H7 (cell line): ENCODE data around the gene MRAS. TPM values are rescaled to one million over a fixed set of nuclear protein-coding genes. Genes with fewer than 3 reads are reported as not detected.
"Not testable (repeated sequence)": the region's sequence is repeated elsewhere in the genome, so short reads cannot be mapped to it uniquely, and the experiment has no call there.

Experiments
- DNase-seq: peaks from one replicate; pipeline ENCODE4 v3.0.0; 2012
- H3K27me3 ChIP-seq: 2 replicates; pipeline ENCODE4 v1.6.0; 2011; ENCODE audit warnings: mild to moderate bottlenecking, low read length; ENCODE audit not compliant: control insufficient read depth, insufficient read depth
- H3K36me3 ChIP-seq: replicated peaks from 2 replicates; pipeline ENCODE4 v1.5.1; 2011; ENCODE audit warnings: low read length; ENCODE audit not compliant: control insufficient read depth, insufficient read depth
- H3K4me3 ChIP-seq: 2 replicates; pipeline ENCODE4 v1.5.1; 2011; ENCODE audit warnings: low read depth, mild to moderate bottlenecking, control low read depth, low read length, moderate library complexity; ENCODE audit not compliant: insufficient read depth
- total RNA-seq: library from RNA; depleted of rRNA; stranded (reverse); fragments of >200 nt; shearing (Covaris generic); gene quantifications from 2 replicates; pipeline ENCODE4 v1.2.3, GENCODE V29; 2014

The MRAS gene
- total RNA-seq, 1 experiment from 2014 or later: 24.4 TPM

GRCh38 chr3:138400651-138401070 lies 52.3 kb downstream of the MRAS start:
- Histone ChIP-seq H3K4me3 (no peak overlapping the region), H3K36me3 (peaks cover 1% of the 10 kb centered on the region; the same call in 1 of the 2 replicates), H3K27me3 (no peaks in the 10 kb centered on the region)
- no peak for DNase-seq

DNA sequence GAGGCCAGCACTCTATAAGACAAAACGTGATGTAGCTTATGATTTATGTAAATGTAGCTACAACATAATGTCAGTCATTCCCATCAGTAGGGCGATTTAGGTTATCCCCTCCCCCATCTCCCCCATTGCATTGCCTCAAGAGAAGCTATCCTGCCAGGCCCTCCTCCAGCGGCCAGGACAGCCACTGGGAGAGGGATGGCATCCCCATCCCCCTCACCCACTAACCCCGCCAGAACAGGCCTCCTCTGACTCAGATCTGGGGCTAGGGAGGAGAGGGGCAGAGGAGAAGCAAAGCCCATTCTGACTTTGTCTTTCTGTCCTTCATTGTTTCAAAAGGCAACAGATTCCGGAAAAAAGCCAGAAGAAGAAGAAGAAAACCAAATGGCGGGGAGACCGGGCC lies 53.5 kb downstream of the MRAS start:
- H3K36me3 ChIP-seq: peaks cover 1% of the 10 kb centered on the region; the same call in 1 of the 2 replicates
- DNase-seq: peak; percentile 61
- H3K4me3 ChIP-seq: no peak overlapping the region
- no peaks in the 10 kb centered on the region for H3K27me3 ChIP-seq

- H3K27me3 ChIP-seq: no peaks in the 10 kb centered on the region
- DNase-seq: no peak
- peaks cover 1% of the 10 kb centered on the region; the same call in 1 of the 2 replicates for H3K36me3 ChIP-seq
- H3K4me3 ChIP-seq: no peak overlapping the region
Observed at GRCh38 chr3:138404121-138404520, 55.7 kb downstream of the MRAS start.

DNA sequence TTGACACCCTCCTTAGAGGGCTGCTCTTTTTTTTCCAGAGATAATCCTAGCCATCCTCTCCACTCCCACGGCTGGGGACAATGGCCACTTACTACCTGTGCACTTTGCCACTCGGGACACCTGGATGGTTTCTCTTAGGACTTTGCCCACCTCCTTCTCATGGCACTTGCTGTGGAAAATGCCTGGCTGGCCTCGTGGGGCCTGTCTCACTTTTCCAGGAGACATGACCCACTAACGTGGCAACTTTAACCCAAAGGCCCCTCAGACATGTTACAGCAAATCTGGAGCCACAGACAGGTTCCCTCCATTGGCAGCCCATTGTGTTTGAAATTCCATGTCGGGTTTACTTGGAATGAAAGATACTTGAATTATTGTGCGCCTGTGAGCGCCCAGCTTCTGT lies 56.6 kb downstream of the MRAS start:
- no peak for DNase-seq
- peaks cover 1% of the 10 kb centered on the region; the same call in 1 of the 2 replicates for H3K36me3 ChIP-seq
- no peaks in the 10 kb centered on the region for H3K27me3 ChIP-seq
- no peak overlapping the region for H3K4me3 ChIP-seq

DNA sequence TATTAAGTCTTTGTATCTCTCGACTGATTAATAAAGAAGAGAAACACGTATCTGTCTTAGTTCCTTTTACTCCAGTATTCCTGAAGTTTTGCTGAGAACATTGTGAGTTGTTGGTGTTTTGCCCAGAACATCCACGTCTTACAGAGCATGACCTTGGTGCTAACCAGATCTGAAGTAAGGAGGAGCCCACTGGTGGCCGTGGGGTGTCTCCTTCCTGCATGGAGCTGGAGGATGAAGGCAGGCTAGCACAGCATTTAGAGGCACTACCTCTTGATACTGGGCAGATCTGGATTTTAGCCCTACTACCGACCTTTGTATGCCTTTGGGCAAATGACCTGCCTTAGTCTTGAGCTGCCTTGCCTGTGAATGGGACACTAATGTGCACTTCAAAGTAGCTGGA lies 57.1 kb downstream of the MRAS start:
- DNase-seq: no peak
- Histone ChIP-seq H3K4me3 (no peak overlapping the region), H3K27me3 (no peaks in the 10 kb centered on the region), H3K36me3 (peaks cover 1% of the 10 kb centered on the region; the same call in 1 of the 2 replicates)

DNA sequence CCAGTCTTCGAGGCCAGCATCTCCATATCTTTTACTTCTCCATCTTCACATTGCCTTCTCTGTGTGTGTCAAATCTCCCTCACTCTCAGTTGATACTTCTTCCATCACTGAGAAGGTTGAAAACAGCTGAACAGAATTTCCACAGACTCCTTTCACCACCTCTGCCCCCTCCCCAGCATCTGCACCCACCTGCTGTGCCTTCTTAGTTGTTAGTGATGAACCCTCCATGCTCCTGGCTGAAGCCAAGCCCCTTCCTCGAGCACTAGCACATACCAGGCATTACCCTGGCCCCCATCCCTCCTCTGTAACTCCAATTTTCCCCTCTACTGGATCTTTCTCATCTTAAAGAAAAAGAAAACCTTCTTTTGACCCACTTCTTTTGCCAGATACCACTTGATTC lies 58.2 kb downstream of the MRAS start:
- no peak for DNase-seq
- Histone ChIP-seq H3K27me3 (no peaks in the 10 kb centered on the region), H3K36me3 (peaks cover 1% of the 10 kb centered on the region; the same call in 1 of the 2 replicates), H3K4me3 (no peak overlapping the region)

GRCh38 chr3:138407236-138407907 lies 59.0 kb downstream of the MRAS start:
- H3K4me3 ChIP-seq: no peak overlapping the region
- peaks cover 1% of the 10 kb centered on the region; the same call in 1 of the 2 replicates for H3K36me3 ChIP-seq
- H3K27me3 ChIP-seq: no peaks in the 10 kb centered on the region
- DNase-seq: no peak

GRCh38 chr3:138408751-138409570 lies 60.6 kb downstream of the MRAS start:
- Histone ChIP-seq H3K36me3 (peaks cover 1% of the 10 kb centered on the region; the same call in 1 of the 2 replicates), H3K27me3 (no peaks in the 10 kb centered on the region), H3K4me3 (no peak overlapping the region)
- peak; percentile 46 for DNase-seq

DNA sequence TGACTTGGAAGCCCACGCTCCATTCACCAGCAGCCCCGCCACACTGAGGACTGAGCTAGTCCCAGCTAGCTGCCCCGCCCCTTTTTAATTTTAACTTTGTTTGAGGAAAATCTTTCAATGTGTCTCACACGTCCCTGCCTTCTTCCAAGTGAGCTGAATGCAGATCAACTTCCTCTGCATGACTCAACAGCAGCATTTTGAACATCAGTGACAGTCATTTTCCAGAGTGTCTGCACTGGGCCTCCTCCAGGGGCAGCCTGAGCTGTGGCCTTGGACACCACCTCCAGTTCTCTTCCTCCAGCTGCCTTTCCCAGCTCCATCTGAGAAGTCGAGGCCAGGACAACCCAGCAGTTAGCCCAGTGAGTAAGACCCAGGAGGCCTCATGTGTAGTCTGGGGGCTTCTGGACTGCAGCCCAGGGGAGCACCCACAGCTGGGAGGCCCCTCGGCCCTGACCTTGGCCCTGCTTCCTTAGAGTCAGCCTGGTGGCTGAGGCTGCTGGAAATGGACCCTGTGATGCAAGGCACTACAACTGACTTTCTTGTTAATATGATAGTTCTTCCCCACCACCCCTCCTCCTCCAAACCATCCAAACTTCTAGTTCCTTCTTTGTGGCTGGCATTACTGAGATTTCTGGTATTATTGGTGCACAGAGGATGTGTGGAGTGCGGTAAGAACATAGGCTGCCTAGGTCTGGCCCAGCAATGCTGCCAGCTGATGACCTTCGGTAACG lies 64.6 kb downstream of the MRAS start:
- Histone ChIP-seq H3K27me3 (no peaks in the 10 kb centered on the region), H3K4me3 (no peak overlapping the region), H3K36me3 (no peaks in the 10 kb centered on the region)
- DNase-seq: no peak

- H3K4me3 ChIP-seq, H3K27me3 ChIP-seq, DNase-seq, H3K36me3 ChIP-seq: not testable (repeated sequence)
Observed at GRCh38 chr3:138416236-138416635, 67.9 kb downstream of the MRAS start.

DNA sequence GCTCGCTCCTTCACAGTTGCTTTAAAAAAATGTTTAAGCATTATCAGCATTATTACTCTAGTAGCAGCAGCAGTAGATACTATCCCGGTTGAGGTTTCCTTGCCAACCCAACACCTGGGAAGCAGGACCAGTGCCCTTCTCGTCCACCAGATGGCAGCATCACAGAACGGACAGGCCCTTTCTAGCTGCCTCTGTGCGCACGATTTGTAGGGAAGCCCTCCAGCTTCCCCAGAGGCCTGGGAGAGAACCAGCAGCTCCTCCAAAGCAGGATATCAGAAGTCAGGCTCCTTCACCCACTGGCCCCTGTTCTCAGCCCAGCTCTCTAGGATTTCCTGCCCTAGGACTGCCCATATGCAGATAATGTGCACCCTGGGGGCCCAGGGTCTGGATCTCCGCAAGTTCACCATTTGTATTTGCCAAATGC lies 69.2 kb downstream of the MRAS start:
- H3K36me3 ChIP-seq: no peaks in the 10 kb centered on the region
- no peak overlapping the region for H3K4me3 ChIP-seq
- peak; percentile 88 for DNase-seq
- no peaks in the 10 kb centered on the region for H3K27me3 ChIP-seq

GRCh38 chr3:138418601-138419206 lies 70.3 kb downstream of the MRAS start:
- H3K4me3 ChIP-seq: no peak overlapping the region
- H3K27me3 ChIP-seq: no peaks in the 10 kb centered on the region
- no peaks in the 10 kb centered on the region for H3K36me3 ChIP-seq
- no peak for DNase-seq

DNA sequence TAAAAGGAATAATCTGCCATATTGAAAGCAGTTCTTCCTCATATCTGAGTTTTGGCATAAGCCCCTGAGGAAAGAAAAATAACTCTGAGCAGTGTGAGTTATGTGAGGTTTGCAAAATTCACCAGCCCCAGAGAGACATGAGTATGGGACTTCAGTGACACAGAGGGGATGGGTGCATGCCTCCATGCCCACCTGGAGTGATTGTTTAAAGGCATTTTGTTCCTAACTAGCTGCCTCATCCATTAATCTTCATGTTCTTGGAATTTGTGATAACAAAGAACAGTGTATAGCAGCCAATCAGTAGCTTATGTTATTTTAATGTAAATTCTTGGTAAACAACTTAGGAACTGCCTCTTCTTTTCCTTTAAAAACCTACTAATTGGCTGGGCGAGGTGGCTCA lies 74.9 kb downstream of the MRAS start:
- Histone ChIP-seq H3K27me3 (no peaks in the 10 kb centered on the region; the same call in 1 of the 2 replicates), H3K4me3 (no peak overlapping the region), H3K36me3 (no peaks in the 10 kb centered on the region)
- DNase-seq: no peak

DNA sequence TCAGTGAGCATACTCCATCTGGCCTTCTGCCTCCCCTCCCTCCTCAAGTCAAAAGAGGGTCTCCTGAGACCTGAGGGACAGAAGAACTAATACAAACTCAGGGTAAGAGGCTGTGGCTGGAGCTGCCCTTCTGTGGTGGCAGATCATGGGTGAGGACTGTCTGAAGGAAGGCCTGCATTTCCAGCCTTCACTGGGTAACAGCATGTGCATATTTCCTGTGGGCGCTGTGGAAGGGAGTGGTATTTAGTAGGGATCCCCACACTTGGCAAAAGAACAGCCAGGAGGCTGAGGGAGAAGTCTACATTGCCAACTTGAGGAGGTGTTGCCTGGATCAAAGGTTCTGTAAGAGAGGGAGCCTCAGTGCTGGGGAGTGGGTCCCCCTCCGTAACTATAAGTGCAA lies 75.9 kb downstream of the MRAS start:
- Histone ChIP-seq H3K4me3 (no peak overlapping the region), H3K27me3 (no peaks in the 10 kb centered on the region; the same call in 1 of the 2 replicates), H3K36me3 (no peaks in the 10 kb centered on the region)
- DNase-seq: no peak
